ENCODE results near the gene SLC25A47.

Gene SLC25A47

DNA sequence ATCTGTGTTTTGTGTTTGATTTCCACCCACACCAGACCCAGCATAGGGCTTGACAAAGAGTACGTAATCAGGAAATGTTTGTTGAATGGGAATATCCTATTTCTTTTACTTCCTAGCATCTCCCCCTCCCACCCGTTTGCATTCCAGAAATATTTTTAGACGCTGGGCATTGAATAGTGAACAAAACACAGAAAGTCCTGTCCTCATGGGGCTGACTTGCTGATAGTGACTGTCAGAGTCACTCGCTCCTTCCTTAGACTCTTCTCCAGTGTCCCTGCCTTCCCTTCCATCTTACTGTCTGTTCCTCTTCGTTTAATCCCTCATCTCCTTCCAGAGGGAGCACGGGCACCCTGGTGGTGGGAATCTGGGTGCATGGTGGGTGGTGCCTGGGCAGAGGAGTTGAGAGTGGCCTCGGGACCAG, 53.6 kb downstream of the SLC25A47 start:
- no peak for DNase-seq (ENCODE audit: extremely low read depth, low read depth)
- TF ChIP-seq, protein P1, sequence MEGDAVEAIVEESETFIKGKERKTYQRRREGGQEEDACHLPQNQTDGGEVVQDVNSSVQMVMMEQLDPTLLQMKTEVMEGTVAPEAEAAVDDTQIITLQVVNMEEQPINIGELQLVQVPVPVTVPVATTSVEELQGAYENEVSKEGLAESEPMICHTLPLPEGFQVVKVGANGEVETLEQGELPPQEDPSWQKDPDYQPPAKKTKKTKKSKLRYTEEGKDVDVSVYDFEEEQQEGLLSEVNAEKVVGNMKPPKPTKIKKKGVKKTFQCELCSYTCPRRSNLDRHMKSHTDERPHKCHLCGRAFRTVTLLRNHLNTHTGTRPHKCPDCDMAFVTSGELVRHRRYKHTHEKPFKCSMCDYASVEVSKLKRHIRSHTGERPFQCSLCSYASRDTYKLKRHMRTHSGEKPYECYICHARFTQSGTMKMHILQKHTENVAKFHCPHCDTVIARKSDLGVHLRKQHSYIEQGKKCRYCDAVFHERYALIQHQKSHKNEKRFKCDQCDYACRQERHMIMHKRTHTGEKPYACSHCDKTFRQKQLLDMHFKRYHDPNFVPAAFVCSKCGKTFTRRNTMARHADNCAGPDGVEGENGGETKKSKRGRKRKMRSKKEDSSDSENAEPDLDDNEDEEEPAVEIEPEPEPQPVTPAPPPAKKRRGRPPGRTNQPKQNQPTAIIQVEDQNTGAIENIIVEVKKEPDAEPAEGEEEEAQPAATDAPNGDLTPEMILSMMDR (IDR thresholded peaks at IDR 0.05; ENCODE audit: low read depth, low read length, missing control alignments) = peak; percentile 32
- peak overlapping the region; percentile 77 for H3K4me3 ChIP-seq (replicated peaks; ENCODE audit: low read depth, low read length)
